ENCODE results near the gene ZNF480.
"Not testable (repeated sequence)": the region's sequence is repeated elsewhere in the genome, so short reads cannot be mapped to it uniquely, and the experiment has no call there.

ZNF480 gene

GRCh38 chr19:52336791-52337381 is 39.9 kb downstream of the ZNF480 start:
- no peak for DNase-seq

DNA sequence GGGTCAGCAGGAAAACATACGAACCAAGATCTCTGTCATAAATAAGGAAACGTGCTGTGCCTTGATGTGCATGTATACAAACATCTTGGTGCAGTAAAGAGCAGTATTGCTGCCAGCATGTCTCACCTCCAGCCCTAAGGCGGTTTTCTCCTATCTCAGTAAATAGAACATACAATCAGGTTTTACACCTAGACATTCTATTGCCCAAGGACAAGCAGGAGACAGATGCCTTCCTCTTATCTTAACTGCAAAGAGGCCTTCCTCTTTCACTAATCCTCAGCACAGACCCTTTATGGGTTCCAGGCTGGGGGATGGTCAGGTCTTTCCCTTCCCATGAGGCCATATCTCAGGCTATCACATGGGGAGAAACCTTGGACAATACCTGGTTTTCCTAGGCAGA is 42.1 kb downstream of the ZNF480 start:
- DNase-seq, result not testable (repeated sequence)

DNA sequence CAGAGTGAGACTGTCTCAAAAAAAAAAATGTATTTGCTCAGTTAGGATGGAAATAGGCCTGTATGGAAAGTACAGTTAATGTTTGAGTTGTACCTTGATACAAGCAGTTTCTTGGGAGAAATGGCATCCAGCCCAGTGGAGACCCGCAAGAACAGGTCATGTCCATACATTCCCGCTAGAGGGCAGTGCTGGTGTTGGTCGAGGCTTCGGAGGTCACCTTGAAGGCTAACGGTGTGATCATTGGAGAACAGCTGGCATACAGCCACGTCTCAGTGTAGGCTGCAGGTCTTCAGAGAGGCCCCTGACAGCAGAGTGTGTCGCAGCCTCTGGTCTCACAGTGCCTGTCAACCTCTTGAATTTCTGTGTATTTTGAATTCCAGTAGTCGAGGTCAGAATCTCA is 46.6 kb downstream of the ZNF480 start:
- peak in 25 of 56 donors; percentile 0 to 58 (median 10) for DNase-seq

DNA sequence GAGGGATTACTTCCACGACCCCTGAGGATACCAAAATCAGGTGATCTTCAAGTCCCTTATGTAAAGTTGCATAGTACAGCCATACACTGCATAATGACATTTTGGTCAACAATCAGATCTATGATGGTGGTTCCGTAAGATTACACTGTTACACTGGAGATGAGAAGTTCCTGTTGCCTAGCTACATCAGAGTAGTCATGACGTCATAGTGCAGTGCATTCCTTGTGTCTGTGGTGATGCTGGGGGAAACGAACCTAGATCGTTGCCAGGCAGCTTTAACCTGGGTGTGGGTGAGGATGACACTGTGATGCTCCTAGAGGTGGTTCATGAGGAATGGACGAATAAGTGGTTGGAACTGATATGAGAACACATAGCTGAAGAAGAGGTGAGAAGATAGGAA is 48.2 kb downstream of the ZNF480 start:
- DNase-seq, result no peak

DNA sequence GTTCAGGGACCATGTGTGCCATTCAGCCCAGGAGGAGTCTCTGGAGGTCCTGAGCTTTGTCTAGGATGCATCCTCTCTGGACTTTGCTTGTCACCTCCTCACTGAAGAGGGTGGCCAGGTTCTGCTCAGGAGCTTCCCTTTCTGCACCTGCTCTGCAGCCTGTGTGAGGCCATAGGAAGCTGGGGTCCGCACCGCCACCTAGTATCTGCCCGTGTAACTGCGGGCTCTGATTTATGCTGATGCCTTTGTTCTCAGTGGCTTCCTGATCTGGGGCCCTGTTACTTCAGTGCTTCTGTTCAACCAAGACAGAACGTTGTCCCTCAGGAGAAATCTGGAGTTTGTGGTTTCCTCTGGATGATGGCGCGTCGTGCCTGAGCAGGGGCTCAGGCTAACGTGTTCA is 54.5 kb downstream of the ZNF480 start:
- no peak for DNase-seq

GRCh38 chr19:52366414-52366824 is 69.5 kb downstream of the ZNF480 start:
- no peak for DNase-seq

- peak; percentile 60 to 95 (median 86) for DNase-seq
These were observed 72.8 kb downstream of the ZNF480 start, which contains the start of gene ZNF880 for GRCh38 chr19:52369559-52370340. ZNF880 (plus strand) TSS chr19:52369923; CDS start chr19:52369966, 43 bp downstream.

DNA sequence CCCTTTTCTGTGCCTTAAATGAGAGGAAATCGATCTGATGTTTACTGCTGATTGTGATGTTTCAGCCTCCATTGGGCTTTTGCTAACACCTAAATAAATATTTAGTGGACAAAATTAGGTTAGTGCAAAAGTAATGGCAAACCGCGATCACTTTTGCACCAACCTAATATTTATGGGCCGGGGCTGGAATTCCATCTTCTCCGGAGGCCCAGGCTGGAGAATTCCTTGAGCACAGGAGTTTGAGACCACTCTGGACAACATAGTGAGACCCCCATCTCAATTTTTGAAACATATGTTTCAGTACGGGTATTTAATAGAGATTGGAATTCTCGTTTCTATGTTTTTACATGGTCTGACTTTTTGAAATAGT is 73.4 kb downstream of the ZNF480 start:
- no peak for DNase-seq
